GM12878 (cell line): ENCODE measurements around the gene ZNF324. TPM values are rescaled to one million over a fixed set of nuclear protein-coding genes. Genes with fewer than 3 reads are reported as not detected.

Experiments used
- ATAC-seq: fragments of 200-7000 bp; cut with Tn5 transposase; 3 replicates; pipeline ENCODE4 v1.9.1; 2020; ENCODE audit warnings: mild to moderate bottlenecking, moderate library complexity
- BruUV-seq: library from RNA; stranded (reverse); fragments of 400-500 nt; replicated peaks from 2 replicates; lab custom pipeline; 2021; lab: Mats Ljungman, UMichigan
- CTCF ChIA-PET: fragments of 300-600 bp; sonication (Branson Sonifier 250); formaldehyde crosslinking; extraction: SDS; loops from one replicate; lab custom pipeline; 2021; ENCODE audit warnings: inconsistent platforms; lab: Yijun Ruan, JAX
- POLR2A ChIA-PET: fragments of 350-600 bp; formaldehyde crosslinking; extraction: SDS; loops from one replicate; lab custom pipeline; 2021; ENCODE audit warnings: inconsistent platforms; lab: Charles Lee
- RAD21 ChIA-PET: fragments of 300-600 bp; sonication (Branson Sonifier 250); formaldehyde crosslinking; loops from one replicate; lab custom pipeline; 2023; ENCODE audit warnings: antibody characterized with exemption; ENCODE audit not compliant: unreplicated experiment; lab: Charles Lee
- SMC1A ChIA-PET: fragments of 300-600 bp; sonication (Branson Sonifier 250); formaldehyde crosslinking; loops from one replicate; lab custom pipeline; 2023; ENCODE audit not compliant: unreplicated experiment, uncharacterized antibody; lab: Charles Lee
- DNase-seq: peaks from one replicate; pipeline ENCODE4 v3.0.0-alpha.2; 2011; ENCODE audit warnings: low read depth, low spot score
- FAIRE-seq: peaks from 3 replicates; lab custom pipeline; 2011; peaks lifted over from hg19 to GRCh38; lab: Jason Lieb, UNC
- H2AFZ ChIP-seq: 2 replicates; pipeline ENCODE4 v1.6.0; 2011; ENCODE audit warnings: low read depth, low read length, control low read depth; ENCODE audit not compliant: control insufficient read depth
- H3K27ac ChIP-seq: 2 replicates; pipeline ENCODE4 v1.5.1; 2011; ENCODE audit warnings: control low read depth; ENCODE audit not compliant: control insufficient read depth, insufficient read depth
- H3K27me3 ChIP-seq, 2 experiments: replicated peaks in 1 of 2; 2 replicates each; pipeline versions ENCODE4 v1.6.0 to v1.6.1; 2011; ENCODE audit warnings: low read length in 1 of 2; ENCODE audit not compliant: control insufficient read depth in 2 of 2, insufficient read depth in 2 of 2
- H3K36me3 ChIP-seq, 2 experiments: 2 replicates each; pipeline ENCODE4 v1.5.1; 2011; ENCODE audit warnings: low read length in 1 of 2; ENCODE audit not compliant: control insufficient read depth in 2 of 2, insufficient read depth in 2 of 2
- H3K4me1 ChIP-seq: 2 replicates; pipeline ENCODE4 v1.6.1; 2011; ENCODE audit warnings: mild to moderate bottlenecking, low read length, moderate library complexity, mixed read lengths; ENCODE audit not compliant: control insufficient read depth, insufficient read depth
- H3K4me2 ChIP-seq: 2 replicates; pipeline ENCODE4 v1.6.0; 2011; ENCODE audit warnings: control low read depth; ENCODE audit not compliant: control insufficient read depth, insufficient read depth
- H3K4me3 ChIP-seq: fragments of 200-600 bp; sonication (generic); 2 replicates; pipeline ENCODE4 v1.5.1; 2016
- H3K79me2 ChIP-seq: 2 replicates; pipeline ENCODE4 v1.6.0; 2011; ENCODE audit warnings: low read length; ENCODE audit not compliant: control insufficient read depth, insufficient read depth
- H3K9ac ChIP-seq: 2 replicates; pipeline ENCODE4 v1.8.0; 2011; ENCODE audit warnings: low read length, control low read depth, mixed read lengths; ENCODE audit not compliant: control insufficient read depth, insufficient read depth
- H3K9me3 ChIP-seq: replicated peaks from 3 replicates; pipeline ENCODE4 v1.5.1; 2011; ENCODE audit warnings: mild to moderate bottlenecking, low read length; ENCODE audit not compliant: control insufficient read depth, insufficient read depth
- H4K20me1 ChIP-seq: 2 replicates; pipeline ENCODE4 v1.6.0; 2011; ENCODE audit not compliant: control insufficient read depth, insufficient read depth
- BCL3 ChIP-seq: IDR thresholded peaks from 2 replicates; pipeline ENCODE4 v1.6.1; 2011; ENCODE audit warnings: borderline replicate concordance, low read depth, mild to moderate bottlenecking, moderate library complexity, low read length; ENCODE audit not compliant: insufficient read depth, poor library complexity, severe bottlenecking
- CBX3 ChIP-seq: fragments of 200-600 bp; sonication (generic); IDR thresholded peaks from 2 replicates; pipeline ENCODE4 v1.6.1; 2016; ENCODE audit warnings: low read depth, borderline replicate concordance
- EZH2 ChIP-seq: IDR thresholded peaks from 2 replicates; pipeline ENCODE4 v1.6.1; 2012; ENCODE audit warnings: low read depth, mild to moderate bottlenecking, control low read depth, inconsistent platforms, low read length, borderline replicate concordance; ENCODE audit not compliant: control insufficient read depth
- KLF5 ChIP-seq: fragments of 450-650 bp; IDR thresholded peaks from 2 replicates; pipeline ENCODE4 v1.6.1; 2014; ENCODE audit warnings: mild to moderate bottlenecking; ENCODE audit not compliant: partially characterized antibody
- MEF2B ChIP-seq: fragments of 450-650 bp; IDR thresholded peaks from 2 replicates; pipeline ENCODE4 v1.6.1; 2018; ENCODE audit warnings: mild to moderate bottlenecking, moderate library complexity; ENCODE audit not compliant: partially characterized antibody, poor library complexity, severe bottlenecking
- MYC ChIP-seq: IDR thresholded peaks from 2 replicates; pipeline ENCODE4 v1.6.1; 2011; ENCODE audit warnings: mild to moderate bottlenecking, low read length, moderate library complexity, inconsistent platforms; ENCODE audit not compliant: insufficient read depth, insufficient replicate concordance, insufficient read length, severe bottlenecking
- NFIC ChIP-seq: IDR thresholded peaks from 2 replicates; pipeline ENCODE4 v1.6.1; 2012; ENCODE audit warnings: low read depth, mild to moderate bottlenecking, inconsistent platforms, low read length, moderate library complexity
- NR2C1 ChIP-seq: fragments of 450-650 bp; IDR thresholded peaks from 2 replicates; pipeline ENCODE4 v1.6.1; 2017; ENCODE audit warnings: antibody characterized with exemption, mild to moderate bottlenecking, moderate library complexity
- RBBP5 ChIP-seq: fragments of 200-600 bp; sonication (generic); conservative IDR thresholded peaks from 2 replicates; pipeline ENCODE4 v1.6.1; 2016
- TARDBP ChIP-seq: IDR thresholded peaks from 2 replicates; pipeline ENCODE4 v1.6.1; 2016; ENCODE audit warnings: borderline replicate concordance
- TCF12 ChIP-seq: IDR thresholded peaks from 2 replicates; pipeline ENCODE4 v1.6.1; 2011; ENCODE audit warnings: low read depth, mild to moderate bottlenecking, low read length
- ZBTB33 ChIP-seq: fragments of 450-650 bp; IDR thresholded peaks from 2 replicates; pipeline ENCODE4 v1.6.1; 2017; ENCODE audit warnings: mild to moderate bottlenecking
- WGBS: methylation state at CpG from one replicate; pipeline ENCODE4 v1.1.6; 2016; ENCODE audit warnings: low lambda C conversion rate; ENCODE audit not compliant: insufficient replicate concordance, insufficient coverage; ENCODE audit errors: missing lambda C conversion rate; 5-methylcytosine and 5-hydroxymethylcytosine counted together
- in situ Hi-C: fragments of 300-500 bp; cut with MboI; formaldehyde crosslinking; loops from 9 replicates; pipeline ENCODE4 v1.14.3; 2018; ENCODE audit warnings: mixed read lengths
- intact Hi-C: fragments of 100-400 bp; cut with micrococcal nuclease; formaldehyde crosslinking; loops from one replicate; pipeline ENCODE4 v1.14.2; 2022; ENCODE audit not compliant: unreplicated experiment
- polyA plus RNA-seq, 11 experiments: library from polyadenylated mRNA; depleted of rRNA in 4 of 11; unstranded in 6 of 11; stranded (reverse) in 5 of 11; fragments of >200 nt; fragmentation: Nextera tagmentation in 4 of 11; fragmentation: Illumina TruSeq in 1 of 11; extraction: Ambion mirVana in 4 of 11; extraction: Trizol in 1 of 11; gene quantifications; 1 replicate in 1 of 11; 2 replicates in 10 of 11; pipeline versions ENCODE4 v1.2.1 to v1.2.3, GENCODE V29; 2011 to 2016; ENCODE audit warnings: inconsistent platforms in 2 of 11, missing spikeins in 2 of 11, low read depth in 1 of 11
- total RNA-seq, 4 experiments: library from RNA; depleted of rRNA in 3 of 4; stranded (reverse); fragments of >200 nt in 3 of 4; fragmentation: Illumina TruSeq in 1 of 4; extraction: Trizol in 1 of 4; gene quantifications; 2 replicates each; pipeline versions ENCODE4 v1.2.1 to v1.2.3, GENCODE V29; 2013 to 2021
- TF ChIP-seq, protein P1 (sequence below): IDR thresholded peaks from 2 replicates; pipeline ENCODE4 v1.6.1; 2012; ENCODE audit warnings: mild to moderate bottlenecking, low read depth, low read length

The ZNF324 gene
- total and polyA plus RNA-seq, 10 of the 15 experiments (the other 5 are each of a cell fraction or from before 2014, with no cell fraction given), result 0.71 to 13.9 (median 7.0) TPM

DNA sequence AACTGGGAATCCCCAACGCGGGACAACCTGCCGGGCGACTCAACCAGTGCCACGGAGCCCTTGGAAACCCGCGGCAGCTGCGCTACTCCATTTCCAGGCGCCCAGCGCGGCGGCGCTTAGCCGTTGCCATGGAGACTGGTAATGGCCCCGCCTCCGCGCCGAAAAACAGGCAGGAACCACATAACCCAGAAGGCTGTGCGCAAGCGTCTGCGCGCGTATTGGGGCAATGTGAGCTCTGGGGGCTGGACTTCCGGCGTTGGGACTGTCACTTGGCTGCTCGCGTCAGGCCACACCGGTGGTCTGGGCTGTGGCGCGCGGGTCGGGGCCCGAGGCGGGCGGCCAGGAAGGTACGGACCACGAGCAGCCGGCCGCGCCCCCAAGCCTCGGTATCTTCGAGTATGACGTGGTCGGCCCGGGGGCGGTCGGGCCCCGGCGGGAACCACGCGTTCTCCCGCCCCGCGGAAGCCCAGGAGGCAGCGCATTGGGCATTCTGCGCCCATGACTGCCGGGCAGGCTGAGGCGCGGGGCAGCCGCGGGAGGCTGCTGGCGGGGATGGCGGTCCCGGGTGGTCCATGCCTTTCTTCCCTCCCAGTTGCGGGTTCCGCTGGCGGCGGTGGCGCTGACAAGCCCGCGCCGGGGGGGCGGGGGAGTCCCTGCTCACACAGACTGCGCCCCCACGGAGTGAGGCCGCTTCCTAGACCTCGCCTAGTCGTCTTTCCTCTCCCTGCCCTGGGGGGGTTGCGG is 15.3 kb upstream of the ZNF324 start, which contains the start of gene ZNF324B:
ZNF324B (plus strand) TSS at position 265 of the 744 bp plus-strand sequence. CDS start 2,080 bp downstream, outside the sequence.
- H3K36me3 ChIP-seq, result peaks cover 0 to 1% of the 10 kb centered on the region in 2 experiments; a peak in 1 of 4 replicates
- intact Hi-C loops (no loop called here), in situ Hi-C loops (no loop called here)
- ChIA-PET CTCF (interaction anchor here (0.7 to 1.1 kb wide), 2 partner anchors 43 to 233 kb away, joined by 3 read pairs; partner anchors contain the start of gene ZNF584), SMC1A (interaction anchor here (1.0 to 1.3 kb wide), 6 partner anchors 10 to 151 kb away, joined by 3 to 5 read pairs (median 3); partner anchors contain the start of gene ZNF132), POLR2A (interaction anchor here (0.6 to 1.5 kb wide), 9 partner anchors 9 to 93 kb away, joined by 3 to 7 read pairs (median 3); partner anchors contain the start of genes ZNF132, ZNF324 and ZNF584), RAD21 (interaction anchor here (0.6 to 1.2 kb wide), 6 partner anchors 12 to 207 kb away, joined by 3 to 4 read pairs (median 3); partner anchors contain the start of genes ZNF132 and ZNF497)
- peak; percentile 89 for FAIRE-seq
- H3K4me1 ChIP-seq, result peaks cover 4% of the 10 kb centered on the region; the same call in 1 of the 2 replicates
- H3K4me3 ChIP-seq, result peak within 1 kb of the TSS; percentile 82
- DNase-seq, result peak; percentile 71
- WGBS, result under 1% methylated on average over 76 of the region's 79 CpGs
- ATAC-seq, result peak; percentile 99
- H2AFZ ChIP-seq, result peak within 1 kb of the TSS; percentile 94
- H4K20me1 ChIP-seq, result no peaks in the 10 kb centered on the region
- H3K9ac ChIP-seq, result peak within 1 kb of the TSS; percentile 55
- H3K27me3 ChIP-seq, result no peaks in the 10 kb centered on the region
- peak within 1 kb of the TSS; percentile 22; the same call in 1 of the 2 replicates for H3K27ac ChIP-seq
- H3K79me2 ChIP-seq, result no peaks in the 10 kb centered on the region; the same call in 1 of the 2 replicates
- BruUV-seq, result no TSS peak
- peaks cover 11% of the 10 kb centered on the region; the same call in 2 of the 3 replicates for H3K9me3 ChIP-seq
- peak within 1 kb of the TSS; percentile 100 for H3K4me2 ChIP-seq
- peak; percentile 35; the same call in 1 of the 2 replicates for TF ChIP-seq NR2C1
- no peak for TF ChIP-seq ZBTB33
- TF ChIP-seq CBX3, result no peak
- no peak for TF ChIP-seq MYC
- TF ChIP-seq TARDBP, result 0 out of 2 replicates have a peak, but pooled peaks have one; percentile 62
- TF ChIP-seq RBBP5, result no peak
- TF ChIP-seq KLF5, result peak; percentile 53
- no peak for TF ChIP-seq EZH2
- 0 out of 2 replicates have a peak, but pooled peaks have one; percentile 4 for TF ChIP-seq TCF12
- TF ChIP-seq MEF2B, result peak; percentile 50
- no peak for TF ChIP-seq NFIC
- no peak for TF ChIP-seq BCL3
- TF ChIP-seq, protein P1, sequence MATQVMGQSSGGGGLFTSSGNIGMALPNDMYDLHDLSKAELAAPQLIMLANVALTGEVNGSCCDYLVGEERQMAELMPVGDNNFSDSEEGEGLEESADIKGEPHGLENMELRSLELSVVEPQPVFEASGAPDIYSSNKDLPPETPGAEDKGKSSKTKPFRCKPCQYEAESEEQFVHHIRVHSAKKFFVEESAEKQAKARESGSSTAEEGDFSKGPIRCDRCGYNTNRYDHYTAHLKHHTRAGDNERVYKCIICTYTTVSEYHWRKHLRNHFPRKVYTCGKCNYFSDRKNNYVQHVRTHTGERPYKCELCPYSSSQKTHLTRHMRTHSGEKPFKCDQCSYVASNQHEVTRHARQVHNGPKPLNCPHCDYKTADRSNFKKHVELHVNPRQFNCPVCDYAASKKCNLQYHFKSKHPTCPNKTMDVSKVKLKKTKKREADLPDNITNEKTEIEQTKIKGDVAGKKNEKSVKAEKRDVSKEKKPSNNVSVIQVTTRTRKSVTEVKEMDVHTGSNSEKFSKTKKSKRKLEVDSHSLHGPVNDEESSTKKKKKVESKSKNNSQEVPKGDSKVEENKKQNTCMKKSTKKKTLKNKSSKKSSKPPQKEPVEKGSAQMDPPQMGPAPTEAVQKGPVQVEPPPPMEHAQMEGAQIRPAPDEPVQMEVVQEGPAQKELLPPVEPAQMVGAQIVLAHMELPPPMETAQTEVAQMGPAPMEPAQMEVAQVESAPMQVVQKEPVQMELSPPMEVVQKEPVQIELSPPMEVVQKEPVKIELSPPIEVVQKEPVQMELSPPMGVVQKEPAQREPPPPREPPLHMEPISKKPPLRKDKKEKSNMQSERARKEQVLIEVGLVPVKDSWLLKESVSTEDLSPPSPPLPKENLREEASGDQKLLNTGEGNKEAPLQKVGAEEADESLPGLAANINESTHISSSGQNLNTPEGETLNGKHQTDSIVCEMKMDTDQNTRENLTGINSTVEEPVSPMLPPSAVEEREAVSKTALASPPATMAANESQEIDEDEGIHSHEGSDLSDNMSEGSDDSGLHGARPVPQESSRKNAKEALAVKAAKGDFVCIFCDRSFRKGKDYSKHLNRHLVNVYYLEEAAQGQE, result no peak
